ENCODE measurements around the gene GDPD5. TPM values are rescaled to one million over a fixed set of nuclear protein-coding genes. Genes with fewer than 3 reads are reported as not detected.

Gene GDPD5
- total RNA-seq, 1 donor from 2014 or later: 4.4 TPM

GRCh38 chr11:75436806-75437205 lies 88.9 kb downstream of the GDPD5 start:
- intact Hi-C loops (cut with micrococcal nuclease): no loop called here
- Histone ChIP-seq H3K9me3 (replicated peaks) (no peaks in the 10 kb centered on the region), H3K27me3 (ENCODE audit: low read depth) (peaks cover 31% of the 10 kb centered on the region), H3K4me1 (peaks cover 4% of the 10 kb centered on the region), H3K4me3 (no peak overlapping the region), H3K36me3 (no peaks in the 10 kb centered on the region), H3K27ac (replicated peaks) (no peak overlapping the region)
- no peak for TF ChIP-seq CTCF (IDR thresholded peaks at IDR 0.05; ENCODE audit: borderline replicate concordance)
- DNase-seq: no peak

- intact Hi-C loops (cut with micrococcal nuclease): no loop called here
- peaks cover 43% of the 10 kb centered on the region for H3K27me3 ChIP-seq (ENCODE audit: low read depth)
- peaks cover 5% of the 10 kb centered on the region for H3K4me1 ChIP-seq
- no peak overlapping the region for H3K27ac ChIP-seq (replicated peaks)
- no peaks in the 10 kb centered on the region for H3K36me3 ChIP-seq
- no peaks in the 10 kb centered on the region for H3K9me3 ChIP-seq (replicated peaks)
- TF ChIP-seq CTCF (IDR thresholded peaks at IDR 0.05; ENCODE audit: borderline replicate concordance): no peak
- no peak for DNase-seq
- no peak overlapping the region for H3K4me3 ChIP-seq
These were observed 90.2 kb downstream of the GDPD5 start for GRCh38 chr11:75435571-75435925.

GRCh38 chr11:75434886-75435570 lies 90.7 kb downstream of the GDPD5 start:
- H3K27me3 ChIP-seq (ENCODE audit: low read depth): peaks cover 48% of the 10 kb centered on the region
- H3K4me1 ChIP-seq: peaks cover 8% of the 10 kb centered on the region
- no peak for DNase-seq
- no peak for TF ChIP-seq CTCF (IDR thresholded peaks at IDR 0.05; ENCODE audit: borderline replicate concordance)
- no peak overlapping the region for H3K27ac ChIP-seq (replicated peaks)
- H3K36me3 ChIP-seq: no peaks in the 10 kb centered on the region
- intact Hi-C loops (cut with micrococcal nuclease): no loop called here
- no peaks in the 10 kb centered on the region for H3K9me3 ChIP-seq (replicated peaks)
- no peak overlapping the region for H3K4me3 ChIP-seq

GRCh38 chr11:75434051-75434450 lies 91.7 kb downstream of the GDPD5 start:
- DNase-seq: no peak
- intact Hi-C loops (cut with micrococcal nuclease): no loop called here
- H3K27ac ChIP-seq (replicated peaks): no peak overlapping the region
- TF ChIP-seq CTCF (IDR thresholded peaks at IDR 0.05; ENCODE audit: borderline replicate concordance): no peak
- H3K27me3 ChIP-seq (ENCODE audit: low read depth): peaks cover 56% of the 10 kb centered on the region
- no peak overlapping the region for H3K4me3 ChIP-seq
- H3K36me3 ChIP-seq: no peaks in the 10 kb centered on the region
- peaks cover 15% of the 10 kb centered on the region for H3K4me1 ChIP-seq
- peaks cover 5% of the 10 kb centered on the region for H3K9me3 ChIP-seq (replicated peaks)

- no peak for DNase-seq
- Histone ChIP-seq H3K4me1 (peaks cover 21% of the 10 kb centered on the region), H3K4me3 (no peak overlapping the region), H3K27ac (replicated peaks) (no peak overlapping the region), H3K27me3 (ENCODE audit: low read depth) (peaks cover 56% of the 10 kb centered on the region), H3K9me3 (replicated peaks) (peaks cover 5% of the 10 kb centered on the region), H3K36me3 (no peaks in the 10 kb centered on the region)
- intact Hi-C loops (cut with micrococcal nuclease): no loop called here
- TF ChIP-seq CTCF (IDR thresholded peaks at IDR 0.05; ENCODE audit: borderline replicate concordance): no peak
These were observed 92.3 kb downstream of the GDPD5 start for GRCh38 chr11:75433443-75433842.
